HepG2 (cell line): ENCODE measurements around the gene MOXD1. TPM values are rescaled to one million over a fixed set of nuclear protein-coding genes. Genes with fewer than 3 reads are reported as not detected.

Experiments used
- ATAC-seq: fragments of 200-7000 bp; cut with Tn5 transposase; 3 replicates; pipeline ENCODE4 v1.9.1; 2020; ENCODE audit warnings: mild to moderate bottlenecking, moderate library complexity
- BruUV-seq: library from RNA; stranded (reverse); fragments of 400-500 nt; replicated peaks from 2 replicates; lab custom pipeline; 2021; lab: Mats Ljungman, UMichigan
- CTCF ChIA-PET: fragments of 300-600 bp; formaldehyde crosslinking; extraction: SDS; loops from one replicate; lab custom pipeline; 2021; ENCODE audit warnings: low total read pairs, inconsistent platforms, low intra/inter-chr PET ratio; lab: Yijun Ruan, JAX
- POLR2A ChIA-PET: fragments of 350-600 bp; sonication (Branson Sonifier 250); formaldehyde crosslinking; loops from one replicate; lab custom pipeline; 2020; ENCODE audit warnings: antibody characterized with exemption, inconsistent platforms; lab: Yijun Ruan, JAX
- DNase-seq: peaks from one replicate; pipeline ENCODE4 v3.0.0-alpha.2; 2015; ENCODE audit warnings: low spot score
- FAIRE-seq: peaks from 3 replicates; lab custom pipeline; 2011; peaks lifted over from hg19 to GRCh38; lab: Jason Lieb, UNC
- H2AFZ ChIP-seq: one replicate; pipeline ENCODE4 v1.6.1; 2011; ENCODE audit warnings: low read length, inconsistent platforms
- H3K27ac ChIP-seq: fragments of 300-600 bp; 3 replicates; pipeline ENCODE4 v1.8.0; 2011; ENCODE audit warnings: mixed run types, mild to moderate bottlenecking, mixed read lengths, low read length, inconsistent platforms; ENCODE audit not compliant: insufficient read depth; ENCODE audit errors: extremely low read length
- H3K27me3 ChIP-seq, 2 experiments: fragments of 200-600 bp in 1 of 2; 2 replicates in 1 of 2; 3 replicates in 1 of 2; pipeline versions ENCODE4 v1.6.0 to v1.8.0; 2011; ENCODE audit warnings: low read length in 2 of 2, mild to moderate bottlenecking in 2 of 2, moderate library complexity in 2 of 2, inconsistent platforms in 1 of 2; ENCODE audit not compliant: insufficient read depth in 2 of 2, control insufficient read depth in 1 of 2
- H3K36me3 ChIP-seq, 2 experiments: fragments of 200-600 bp in 1 of 2; replicated peaks in 1 of 2; 2 replicates in 1 of 2; 3 replicates in 1 of 2; pipeline versions ENCODE4 v1.5.1 to v1.8.0; 2011; ENCODE audit warnings: low read length in 2 of 2, inconsistent platforms in 1 of 2; ENCODE audit not compliant: insufficient read depth in 2 of 2, control insufficient read depth in 1 of 2
- H3K4me1 ChIP-seq: 2 replicates; pipeline ENCODE4 v1.5.1; 2012; ENCODE audit warnings: low read length, inconsistent platforms; ENCODE audit not compliant: insufficient read depth
- H3K4me2 ChIP-seq: 2 replicates; pipeline ENCODE4 v1.6.0; 2011; ENCODE audit warnings: low read depth, low read length, inconsistent platforms
- H3K4me3 ChIP-seq, 3 experiments: fragments of 200-600 bp in 1 of 3; sonication (generic), shearing (Covaris generic) in 1 of 3; replicated peaks in 1 of 3; 2 replicates each; pipeline ENCODE4 v1.5.1; 2011 to 2016; ENCODE audit warnings: low read length in 3 of 3, inconsistent platforms in 2 of 3, low read depth in 2 of 3, mild to moderate bottlenecking in 2 of 3, control low read depth in 1 of 3, mixed read lengths in 1 of 3; ENCODE audit not compliant: insufficient read depth in 1 of 3
- H3K79me2 ChIP-seq: one replicate; pipeline ENCODE4 v1.6.1; 2011; ENCODE audit warnings: low read length, inconsistent platforms; ENCODE audit not compliant: insufficient read depth
- H3K9ac ChIP-seq: 2 replicates; pipeline ENCODE4 v1.6.0; 2011; ENCODE audit warnings: mild to moderate bottlenecking, low read depth, low read length, inconsistent platforms; ENCODE audit not compliant: insufficient read depth
- H3K9me3 ChIP-seq: 2 replicates; pipeline ENCODE4 v1.5.1; 2012; ENCODE audit warnings: mild to moderate bottlenecking, low read length
- H4K20me1 ChIP-seq: 2 replicates; pipeline ENCODE4 v1.6.0; 2011; ENCODE audit warnings: inconsistent platforms, mild to moderate bottlenecking, low read length, moderate library complexity; ENCODE audit not compliant: insufficient read depth
- AFF4 ChIP-seq: sonication (generic); formaldehyde crosslinking; IDR thresholded peaks from 2 replicates; pipeline ENCODE4 v1.4.0; 2020; ENCODE audit warnings: missing genetic modification reagents
- KLF15 ChIP-seq: sonication (generic); formaldehyde crosslinking; IDR thresholded peaks from 2 replicates; pipeline ENCODE4 v1.8.1; 2023; ENCODE audit warnings: borderline replicate concordance, mild to moderate bottlenecking, inconsistent platforms, missing genetic modification reagents, mixed read lengths
- TEAD2 ChIP-seq: sonication (generic); formaldehyde crosslinking; IDR thresholded peaks from 2 replicates; pipeline ENCODE4 v1.9.0; 2021; ENCODE audit warnings: missing genetic modification reagents
- ZMYM3 ChIP-seq: sonication (generic); formaldehyde crosslinking; IDR thresholded peaks from 2 replicates; pipeline ENCODE4 v1.5.1; 2020; ENCODE audit warnings: mild to moderate bottlenecking, missing genetic modification reagents
- ZNF101 ChIP-seq: sonication (generic); formaldehyde crosslinking; IDR thresholded peaks from 2 replicates; pipeline ENCODE4 v1.4.0; 2020; ENCODE audit warnings: mild to moderate bottlenecking, low read depth, missing genetic modification reagents, borderline replicate concordance
- ZNF550 ChIP-seq: sonication (generic); formaldehyde crosslinking; IDR thresholded peaks from 2 replicates; pipeline ENCODE4 v1.4.0; 2020; ENCODE audit warnings: mild to moderate bottlenecking, missing genetic modification reagents, borderline replicate concordance
- ZSCAN20 ChIP-seq: sonication (generic); formaldehyde crosslinking; IDR thresholded peaks from 2 replicates; pipeline ENCODE4 v1.4.0; 2020; ENCODE audit warnings: missing genetic modification reagents, mild to moderate bottlenecking, borderline replicate concordance
- ZSCAN25 ChIP-seq: sonication (generic); formaldehyde crosslinking; IDR thresholded peaks from 2 replicates; pipeline ENCODE4 v1.8.0; 2022; ENCODE audit warnings: mild to moderate bottlenecking, missing genetic modification reagents
- WGBS: methylation state at CpG from one replicate; pipeline ENCODE4 v1.1.6; 2017; ENCODE audit warnings: low lambda C conversion rate; 5-methylcytosine and 5-hydroxymethylcytosine counted together
- in situ Hi-C: cut with HindIII; loops from 2 replicates; pipeline ENCODE4 v1.10.0; 2017; ENCODE audit warnings: low pct_unique_long_range_greater_than_20kb; ENCODE audit not compliant: extremely low pct_ligation_motif_present
- intact Hi-C: fragments of 100-400 bp; cut with micrococcal nuclease; formaldehyde crosslinking; loops from one replicate; pipeline ENCODE4 v1.10.0; 2022; ENCODE audit not compliant: unreplicated experiment
- polyA plus RNA-seq, 8 experiments: library from polyadenylated mRNA; depleted of rRNA in 3 of 8; stranded (reverse) in 7 of 8; unstranded in 1 of 8; fragments of >200 nt; fragmentation: Illumina TruSeq in 4 of 8; extraction: Trizol in 4 of 8; gene quantifications; 2 replicates each; pipeline versions ENCODE4 v1.2.1 to v1.2.3, GENCODE V29; 2011 to 2016; ENCODE audit warnings: low read depth in 4 of 8, missing spikeins in 1 of 8, mixed read lengths in 1 of 8; ENCODE audit not compliant: insufficient read depth in 1 of 8
- total RNA-seq, 5 experiments: library from RNA; depleted of rRNA; stranded (reverse); fragments of >200 nt; fragmentation: Illumina TruSeq; extraction: Trizol; gene quantifications; 2 replicates each; pipeline ENCODE4 v1.2.3, GENCODE V29; 2016; ENCODE audit warnings: low read depth in 1 of 5
- TF ChIP-seq, protein P1 (sequence below): IDR thresholded peaks from 2 replicates; pipeline ENCODE4 v1.6.1; 2016; ENCODE audit warnings: low read depth, borderline replicate concordance
- TF ChIP-seq, protein P2 (sequence below): sonication (generic); formaldehyde crosslinking; IDR thresholded peaks from 2 replicates; pipeline ENCODE4 v1.9.0; 2021; ENCODE audit warnings: missing genetic modification reagents, mild to moderate bottlenecking, borderline replicate concordance
- TF ChIP-seq, protein P3 (sequence below): sonication (generic); formaldehyde crosslinking; IDR thresholded peaks from 2 replicates; pipeline ENCODE4 v1.5.0; 2020; ENCODE audit warnings: mild to moderate bottlenecking, low read depth, missing genetic modification reagents, borderline replicate concordance

The MOXD1 gene
- total and polyA plus RNA-seq, 2 of the 13 experiments (the other 11 are each of a cell fraction or from before 2014, with no cell fraction given): 0.03 TPM; not detected in 1

DNA sequence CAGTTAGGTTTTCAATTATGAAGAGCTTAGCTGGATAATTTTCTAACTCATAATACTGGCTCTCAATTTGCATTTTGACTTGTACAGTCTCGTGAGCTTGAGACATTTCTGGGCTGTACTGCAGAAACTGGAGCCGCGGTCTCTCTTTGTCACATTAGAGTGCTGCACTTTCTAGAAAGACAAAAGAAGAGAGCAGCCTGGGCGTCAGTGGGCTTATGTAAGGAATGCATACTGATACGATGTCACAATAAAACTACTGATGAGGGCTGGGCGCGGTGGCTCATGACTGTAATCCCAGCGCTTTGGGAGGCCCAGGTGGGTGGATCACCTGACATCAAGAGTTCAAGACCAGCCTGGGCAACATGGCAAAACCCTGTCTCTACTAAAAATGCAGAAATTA lies 120.8 kb downstream of the MOXD1 start:
- intact Hi-C loops: no loop called here
- no TSS peak for BruUV-seq
- Histone ChIP-seq H3K9me3 (no peaks in the 10 kb centered on the region), H3K27ac (no peak overlapping the region), H2AFZ (no peak overlapping the region), H3K27me3 (peaks cover 0 to 15% of the 10 kb centered on the region in 2 experiments; a peak in 3 of 5 replicates), H3K9ac (no peak overlapping the region), H3K36me3 (no peaks in the 10 kb centered on the region), H3K4me3 (no peak overlapping the region), H3K4me1 (no peaks in the 10 kb centered on the region), H3K79me2 (no peaks in the 10 kb centered on the region), H3K4me2 (no peak overlapping the region), H4K20me1 (no peaks in the 10 kb centered on the region)
- in situ Hi-C loops: no loop called here
- DNase-seq: no peak
- ChIA-PET CTCF (interaction anchor here (0.7 to 3.2 kb wide), 6 partner anchors 19 to 356 kb away, joined by 3 to 88 read pairs (median 20); partner anchors contain the start of gene MOXD1), POLR2A (interaction anchor here (1.5 to 1.8 kb wide), 2 partner anchors 204 to 232 kb away, joined by 4 to 7 read pairs; partner anchors contain the start of gene STX7)
- WGBS: 74% methylated on average over 8 of the region's 8 CpGs
- FAIRE-seq: no peak
- ATAC-seq: no peak
- TF ChIP-seq, protein P1, sequence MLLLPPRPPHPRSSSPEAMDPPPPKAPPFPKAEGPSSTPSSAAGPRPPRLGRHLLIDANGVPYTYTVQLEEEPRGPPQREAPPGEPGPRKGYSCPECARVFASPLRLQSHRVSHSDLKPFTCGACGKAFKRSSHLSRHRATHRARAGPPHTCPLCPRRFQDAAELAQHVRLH (CRISPR knock-in tag): no peak
- TF ChIP-seq ZNF550 (CRISPR knock-in tag) (no peak), ZMYM3 (CRISPR knock-in tag) (no peak), TEAD2 (CRISPR knock-in tag) (no peak), ZNF101 (no peak), ZSCAN25 (no peak), KLF15 (CRISPR knock-in tag) (no peak), AFF4 (CRISPR knock-in tag) (no peak), ZSCAN20 (no peak)
- TF ChIP-seq, protein P2, sequence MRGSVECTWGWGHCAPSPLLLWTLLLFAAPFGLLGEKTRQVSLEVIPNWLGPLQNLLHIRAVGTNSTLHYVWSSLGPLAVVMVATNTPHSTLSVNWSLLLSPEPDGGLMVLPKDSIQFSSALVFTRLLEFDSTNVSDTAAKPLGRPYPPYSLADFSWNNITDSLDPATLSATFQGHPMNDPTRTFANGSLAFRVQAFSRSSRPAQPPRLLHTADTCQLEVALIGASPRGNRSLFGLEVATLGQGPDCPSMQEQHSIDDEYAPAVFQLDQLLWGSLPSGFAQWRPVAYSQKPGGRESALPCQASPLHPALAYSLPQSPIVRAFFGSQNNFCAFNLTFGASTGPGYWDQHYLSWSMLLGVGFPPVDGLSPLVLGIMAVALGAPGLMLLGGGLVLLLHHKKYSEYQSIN (CRISPR knock-in tag): no peak
- TF ChIP-seq, protein P3, sequence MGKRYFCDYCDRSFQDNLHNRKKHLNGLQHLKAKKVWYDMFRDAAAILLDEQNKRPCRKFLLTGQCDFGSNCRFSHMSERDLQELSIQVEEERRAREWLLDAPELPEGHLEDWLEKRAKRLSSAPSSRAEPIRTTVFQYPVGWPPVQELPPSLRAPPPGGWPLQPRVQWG (CRISPR knock-in tag): no peak
